Measurements from ENCODE around the gene STAT4.

STAT4 gene

DNA sequence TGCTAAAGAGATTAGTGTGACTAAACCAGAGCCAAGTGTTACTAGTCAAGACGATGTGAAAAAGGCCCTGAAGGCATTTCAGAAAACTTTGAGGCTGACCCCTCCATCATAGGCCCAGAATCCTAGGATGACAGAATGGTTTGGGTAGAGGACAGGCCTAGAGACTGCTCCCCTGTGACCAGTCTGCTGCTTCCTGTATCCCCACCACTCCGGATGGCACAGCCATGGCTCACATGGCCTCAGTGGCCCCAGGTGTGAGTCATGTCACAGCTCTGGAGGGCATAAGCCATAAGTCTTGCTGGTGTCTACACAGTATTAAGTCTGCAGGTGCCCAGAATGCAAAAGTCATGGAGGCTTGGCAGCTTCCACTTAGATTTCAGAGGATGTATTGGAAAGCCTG, 124.4 kb downstream of the STAT4 start:
- TF ChIP-seq, protein P1, sequence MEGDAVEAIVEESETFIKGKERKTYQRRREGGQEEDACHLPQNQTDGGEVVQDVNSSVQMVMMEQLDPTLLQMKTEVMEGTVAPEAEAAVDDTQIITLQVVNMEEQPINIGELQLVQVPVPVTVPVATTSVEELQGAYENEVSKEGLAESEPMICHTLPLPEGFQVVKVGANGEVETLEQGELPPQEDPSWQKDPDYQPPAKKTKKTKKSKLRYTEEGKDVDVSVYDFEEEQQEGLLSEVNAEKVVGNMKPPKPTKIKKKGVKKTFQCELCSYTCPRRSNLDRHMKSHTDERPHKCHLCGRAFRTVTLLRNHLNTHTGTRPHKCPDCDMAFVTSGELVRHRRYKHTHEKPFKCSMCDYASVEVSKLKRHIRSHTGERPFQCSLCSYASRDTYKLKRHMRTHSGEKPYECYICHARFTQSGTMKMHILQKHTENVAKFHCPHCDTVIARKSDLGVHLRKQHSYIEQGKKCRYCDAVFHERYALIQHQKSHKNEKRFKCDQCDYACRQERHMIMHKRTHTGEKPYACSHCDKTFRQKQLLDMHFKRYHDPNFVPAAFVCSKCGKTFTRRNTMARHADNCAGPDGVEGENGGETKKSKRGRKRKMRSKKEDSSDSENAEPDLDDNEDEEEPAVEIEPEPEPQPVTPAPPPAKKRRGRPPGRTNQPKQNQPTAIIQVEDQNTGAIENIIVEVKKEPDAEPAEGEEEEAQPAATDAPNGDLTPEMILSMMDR (IDR thresholded peaks at IDR 0.05; ENCODE audit: poor library complexity, severe bottlenecking) = no peak
- H3K36me3 ChIP-seq (ENCODE audit: low read depth) = no peaks in the 10 kb centered on the region; the same call in 1 of the 2 replicates

DNA sequence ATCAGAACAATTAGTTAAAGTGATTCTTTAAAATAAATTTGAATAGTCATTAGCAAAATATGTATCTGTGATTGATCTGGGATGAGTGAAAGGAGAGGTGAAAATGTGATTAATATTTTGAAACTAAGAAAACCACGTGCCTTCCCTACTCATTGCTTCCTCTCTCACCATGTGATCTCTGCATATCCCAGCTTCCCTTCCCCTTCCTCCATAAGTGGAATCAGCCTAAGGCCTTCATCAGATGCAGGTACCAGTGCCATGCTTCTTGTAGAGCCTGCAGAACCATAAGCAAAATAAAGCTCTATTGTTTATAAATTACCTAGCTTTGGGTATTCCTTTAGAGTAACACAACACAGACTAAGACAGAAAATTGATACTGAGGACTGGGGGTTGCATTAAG, 125.7 kb downstream of the STAT4 start:
- ATAC-seq (ENCODE audit: low read depth) (no peak), DNase-seq (ENCODE audit: low spot score) (no peak)
- H3K36me3 ChIP-seq (ENCODE audit: low read depth) = no peaks in the 10 kb centered on the region; the same call in 1 of the 2 replicates
- H3K4me1 ChIP-seq (ENCODE audit: insufficient read depth, poor library complexity, severe bottlenecking) = peaks cover 3% of the 10 kb centered on the region
- no peak overlapping the region for H3K4me3 ChIP-seq (ENCODE audit: severe bottlenecking)
- H3K9me3 ChIP-seq (ENCODE audit: severe bottlenecking) = no peaks in the 10 kb centered on the region
- no peaks in the 10 kb centered on the region for H3K27me3 ChIP-seq (ENCODE audit: insufficient read depth, poor library complexity, severe bottlenecking)
- TF ChIP-seq, protein P1 (IDR thresholded peaks at IDR 0.05; ENCODE audit: poor library complexity, severe bottlenecking) = no peak
- H3K27ac ChIP-seq (ENCODE audit: poor library complexity, severe bottlenecking) = no peak overlapping the region

More for the DNA sequence above, 124.4 kb downstream of the STAT4 start:
- Histone ChIP-seq H3K4me3 (ENCODE audit: severe bottlenecking) (no peak overlapping the region), H3K27me3 (ENCODE audit: insufficient read depth, poor library complexity, severe bottlenecking) (no peaks in the 10 kb centered on the region), H3K9me3 (ENCODE audit: severe bottlenecking) (no peaks in the 10 kb centered on the region), H3K27ac (ENCODE audit: poor library complexity, severe bottlenecking) (no peak overlapping the region), H3K4me1 (ENCODE audit: insufficient read depth, poor library complexity, severe bottlenecking) (no peaks in the 10 kb centered on the region)
- ATAC-seq (ENCODE audit: low read depth) (no peak), DNase-seq (ENCODE audit: low spot score) (no peak)

DNA sequence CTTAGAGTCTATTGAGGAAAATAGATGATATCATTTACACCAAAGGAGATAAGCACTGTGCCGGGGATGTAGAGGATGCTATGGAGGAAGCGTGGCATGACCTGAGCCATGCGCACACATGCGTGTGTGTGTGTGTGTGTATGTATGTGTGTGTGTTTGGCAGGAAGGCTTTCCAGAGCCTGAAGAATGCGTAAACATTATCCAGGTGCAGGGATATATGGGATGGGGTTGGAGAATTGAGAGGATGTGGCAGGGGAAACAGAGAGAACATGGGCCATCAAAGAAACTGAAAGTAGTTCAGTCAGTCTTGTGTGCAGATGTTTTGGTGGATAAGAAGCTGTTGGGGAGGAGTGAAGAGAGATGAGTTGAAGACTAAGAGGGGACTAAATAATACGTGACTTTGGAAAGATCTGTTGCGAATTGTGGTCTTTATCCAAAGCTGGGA, 127.5 kb downstream of the STAT4 start:
- H3K4me3 ChIP-seq (ENCODE audit: severe bottlenecking) = no peak overlapping the region
- DNase-seq (ENCODE audit: low spot score) (no peak), ATAC-seq (ENCODE audit: low read depth) (no peak)
- no peak overlapping the region for H3K27ac ChIP-seq (ENCODE audit: poor library complexity, severe bottlenecking)
- H3K4me1 ChIP-seq (ENCODE audit: insufficient read depth, poor library complexity, severe bottlenecking) = peaks cover 10% of the 10 kb centered on the region
- TF ChIP-seq, protein P1 (IDR thresholded peaks at IDR 0.05; ENCODE audit: poor library complexity, severe bottlenecking) = no peak
- no peaks in the 10 kb centered on the region for H3K9me3 ChIP-seq (ENCODE audit: severe bottlenecking)
- H3K36me3 ChIP-seq (ENCODE audit: low read depth) = no peaks in the 10 kb centered on the region
- H3K27me3 ChIP-seq (ENCODE audit: insufficient read depth, poor library complexity, severe bottlenecking) = no peaks in the 10 kb centered on the region

DNA sequence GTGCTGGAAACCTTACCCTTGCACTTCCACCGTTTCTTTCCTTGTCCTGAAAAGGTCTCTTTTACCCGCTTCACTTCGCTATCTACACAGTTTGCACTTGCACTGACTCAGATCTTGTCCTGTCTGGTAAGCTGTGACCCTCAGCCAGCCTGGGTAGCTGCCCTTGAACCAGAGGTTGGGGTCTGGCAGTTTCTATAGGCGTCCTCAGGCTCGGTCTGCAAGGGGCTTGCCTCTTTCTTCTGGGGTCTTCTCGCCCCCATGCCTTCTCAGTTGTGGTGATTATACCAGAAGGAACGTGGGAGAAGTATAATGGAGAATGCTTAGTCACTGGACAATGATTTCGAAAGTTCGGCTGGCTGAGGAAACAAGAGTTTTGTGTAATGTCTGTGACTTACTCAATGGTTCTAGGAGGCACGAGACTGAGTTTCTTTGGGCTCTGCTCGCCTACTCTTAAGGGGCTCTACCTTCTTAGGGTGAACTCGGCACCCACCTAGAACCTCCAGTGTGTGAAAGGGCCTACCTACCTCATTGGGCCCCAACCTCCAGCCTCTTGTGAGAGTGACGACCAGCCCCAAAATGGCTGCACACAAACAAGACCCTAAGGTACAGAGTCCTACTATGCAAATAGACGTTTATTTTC, 129.9 kb downstream of the STAT4 start:
- Histone ChIP-seq H3K9me3 (ENCODE audit: severe bottlenecking) (no peaks in the 10 kb centered on the region), H3K4me3 (ENCODE audit: severe bottlenecking) (peak overlapping the region; percentile 56), H3K27ac (ENCODE audit: poor library complexity, severe bottlenecking) (peak overlapping the region; percentile 91), H3K27me3 (ENCODE audit: insufficient read depth, poor library complexity, severe bottlenecking) (no peaks in the 10 kb centered on the region), H3K4me1 (ENCODE audit: insufficient read depth, poor library complexity, severe bottlenecking) (peaks cover 10% of the 10 kb centered on the region), H3K36me3 (ENCODE audit: low read depth) (no peaks in the 10 kb centered on the region)
- TF ChIP-seq, protein P1 (IDR thresholded peaks at IDR 0.05; ENCODE audit: poor library complexity, severe bottlenecking) = no peak
- DNase-seq (ENCODE audit: low spot score) (no peak), ATAC-seq (ENCODE audit: low read depth) (peak; percentile 60)

DNA sequence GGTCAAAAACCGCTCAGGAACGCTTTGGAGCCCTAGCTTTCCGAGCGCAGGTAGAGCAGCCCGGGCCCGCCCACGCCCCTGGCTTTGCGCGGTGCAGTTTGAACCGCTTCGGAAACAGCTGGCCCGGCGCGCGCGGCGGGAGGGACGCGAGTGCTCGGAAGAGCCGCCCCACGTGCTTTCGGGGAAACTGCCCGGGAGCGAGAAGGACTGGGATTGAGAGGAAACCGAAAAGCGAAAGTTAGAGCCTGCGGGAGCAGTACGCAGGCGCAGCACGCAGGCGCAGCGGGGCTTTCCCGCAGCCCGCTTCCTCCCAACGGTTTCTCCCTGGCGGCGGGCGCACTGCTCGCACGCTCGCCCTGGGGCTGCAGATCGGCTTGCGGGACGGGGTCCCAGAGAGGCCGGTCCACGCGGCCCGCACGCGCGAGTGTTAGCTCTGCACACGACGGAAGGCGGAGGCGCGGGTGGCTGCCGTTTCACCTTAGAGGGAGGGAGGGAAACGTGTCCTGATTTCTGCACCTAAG, 130.5 kb downstream of the STAT4 start:
- ATAC-seq (ENCODE audit: low read depth) (peak; percentile 90), DNase-seq (ENCODE audit: low spot score) (peak; percentile 93)
- TF ChIP-seq, protein P1 (IDR thresholded peaks at IDR 0.05; ENCODE audit: poor library complexity, severe bottlenecking) = no peak
- no peaks in the 10 kb centered on the region for H3K27me3 ChIP-seq (ENCODE audit: insufficient read depth, poor library complexity, severe bottlenecking)
- H3K9me3 ChIP-seq (ENCODE audit: severe bottlenecking) = no peaks in the 10 kb centered on the region
- peaks cover 10% of the 10 kb centered on the region for H3K4me1 ChIP-seq (ENCODE audit: insufficient read depth, poor library complexity, severe bottlenecking)
- no peaks in the 10 kb centered on the region for H3K36me3 ChIP-seq (ENCODE audit: low read depth)
- H3K27ac ChIP-seq (ENCODE audit: poor library complexity, severe bottlenecking) = peak overlapping the region; percentile 91
- peak overlapping the region; percentile 56 for H3K4me3 ChIP-seq (ENCODE audit: severe bottlenecking)

Measured in RWPE2 (cell line).